ENCODE measurements around the gene MRPL48.

Gene MRPL48

DNA sequence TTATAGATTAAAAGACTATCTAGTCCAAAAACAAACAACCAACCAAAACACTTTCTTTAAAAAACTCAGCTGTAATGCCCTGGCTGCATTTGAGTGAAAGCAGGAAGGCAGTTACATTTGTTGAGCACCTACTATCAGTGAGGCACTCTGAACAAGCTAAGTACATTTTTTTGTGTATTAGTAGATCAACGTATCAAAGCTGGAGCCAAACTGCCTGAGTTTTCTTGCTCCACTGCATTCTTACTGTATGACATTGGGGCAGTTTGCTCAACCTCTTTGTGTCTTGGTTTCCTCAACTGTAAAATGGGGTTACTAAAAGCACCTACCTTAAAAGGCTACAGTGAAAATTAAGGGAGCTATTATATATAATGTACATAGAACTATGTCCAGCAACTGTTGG lies 67.0 kb downstream of the MRPL48 start:
- peak; percentile 25 for DNase-seq (ENCODE audit: low read depth)
- TF ChIP-seq, protein P1, sequence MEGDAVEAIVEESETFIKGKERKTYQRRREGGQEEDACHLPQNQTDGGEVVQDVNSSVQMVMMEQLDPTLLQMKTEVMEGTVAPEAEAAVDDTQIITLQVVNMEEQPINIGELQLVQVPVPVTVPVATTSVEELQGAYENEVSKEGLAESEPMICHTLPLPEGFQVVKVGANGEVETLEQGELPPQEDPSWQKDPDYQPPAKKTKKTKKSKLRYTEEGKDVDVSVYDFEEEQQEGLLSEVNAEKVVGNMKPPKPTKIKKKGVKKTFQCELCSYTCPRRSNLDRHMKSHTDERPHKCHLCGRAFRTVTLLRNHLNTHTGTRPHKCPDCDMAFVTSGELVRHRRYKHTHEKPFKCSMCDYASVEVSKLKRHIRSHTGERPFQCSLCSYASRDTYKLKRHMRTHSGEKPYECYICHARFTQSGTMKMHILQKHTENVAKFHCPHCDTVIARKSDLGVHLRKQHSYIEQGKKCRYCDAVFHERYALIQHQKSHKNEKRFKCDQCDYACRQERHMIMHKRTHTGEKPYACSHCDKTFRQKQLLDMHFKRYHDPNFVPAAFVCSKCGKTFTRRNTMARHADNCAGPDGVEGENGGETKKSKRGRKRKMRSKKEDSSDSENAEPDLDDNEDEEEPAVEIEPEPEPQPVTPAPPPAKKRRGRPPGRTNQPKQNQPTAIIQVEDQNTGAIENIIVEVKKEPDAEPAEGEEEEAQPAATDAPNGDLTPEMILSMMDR (conservative IDR thresholded peaks at IDR 0.05; ENCODE audit: control insufficient read depth, insufficient read depth, low read depth, low read length) = no peak
- H3K4me3 ChIP-seq (ENCODE audit: control insufficient read depth, low read depth, low read length) = no peak overlapping the region

DNA sequence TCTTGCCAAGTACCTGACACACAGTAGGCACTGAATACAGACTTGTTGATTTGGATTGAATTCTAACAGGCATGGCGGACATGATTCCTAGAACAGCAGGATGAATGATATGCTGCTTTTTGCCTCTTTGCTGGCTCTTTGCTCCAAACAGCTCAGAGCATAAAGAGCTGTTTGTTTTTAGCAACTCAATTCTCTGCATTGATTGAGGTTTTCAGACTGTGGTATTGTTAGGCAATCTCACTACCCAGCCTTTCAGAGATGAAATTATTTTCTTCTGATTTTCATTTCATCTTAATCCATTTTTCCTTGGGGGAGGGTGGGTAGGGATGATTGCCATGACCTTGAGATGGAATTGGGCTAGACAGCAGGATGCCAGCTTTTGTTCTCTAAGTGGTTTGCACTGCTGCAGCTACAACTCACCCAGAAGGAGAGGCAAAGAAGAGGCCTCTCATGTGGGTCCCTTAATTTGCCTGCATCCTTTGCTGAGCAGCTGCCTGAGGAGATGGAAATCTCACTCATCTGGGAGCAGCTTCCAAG lies 68.4 kb downstream of the MRPL48 start:
- DNase-seq (ENCODE audit: low read depth) = no peak
- H3K4me3 ChIP-seq (ENCODE audit: control insufficient read depth, low read depth, low read length) = no peak overlapping the region
- TF ChIP-seq, protein P1 (conservative IDR thresholded peaks at IDR 0.05; ENCODE audit: control insufficient read depth, insufficient read depth, low read depth, low read length) = no peak

DNA sequence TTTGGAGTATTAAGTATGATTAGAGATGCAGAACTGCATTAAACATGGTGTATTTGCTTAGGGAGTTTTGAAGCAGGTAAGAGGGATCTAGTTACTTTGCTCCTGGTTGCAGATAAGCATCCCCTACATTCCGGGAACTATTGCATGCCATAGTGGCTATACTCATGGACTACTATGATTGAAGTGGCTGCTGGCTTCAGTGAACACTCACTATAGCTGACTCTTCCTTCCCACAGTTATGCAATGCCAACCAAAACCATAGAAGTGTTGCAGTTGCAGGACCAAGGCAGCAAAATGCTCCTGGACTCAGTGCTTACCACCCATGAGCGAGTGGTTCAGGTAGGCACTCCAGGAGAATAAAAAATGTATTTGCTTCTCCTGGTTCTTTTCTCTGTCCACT lies 72.0 kb downstream of the MRPL48 start:
- no peak overlapping the region for H3K4me3 ChIP-seq (ENCODE audit: control insufficient read depth, low read depth, low read length)
- TF ChIP-seq, protein P1 (conservative IDR thresholded peaks at IDR 0.05; ENCODE audit: control insufficient read depth, insufficient read depth, low read depth, low read length) = no peak
- DNase-seq (ENCODE audit: low read depth) = no peak

DNA sequence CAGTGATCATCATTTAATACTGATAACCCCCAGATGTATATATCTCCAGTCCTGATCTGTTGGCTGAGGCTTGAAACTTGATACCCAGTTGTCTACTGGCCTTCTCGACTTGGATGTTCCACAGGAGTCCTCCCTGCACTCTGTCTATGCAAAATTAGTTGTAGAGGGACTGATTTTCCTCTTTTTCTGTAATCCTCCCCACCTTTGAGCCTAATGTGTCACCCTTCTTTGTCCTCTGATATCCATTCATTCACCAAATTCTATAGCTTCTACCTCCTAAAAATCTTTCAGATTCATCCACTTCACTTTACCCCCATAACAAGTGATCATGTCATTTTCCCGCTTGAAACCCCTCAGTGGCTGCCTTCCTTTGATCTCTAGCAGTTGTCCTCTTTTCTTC lies 72.5 kb downstream of the MRPL48 start:
- no peak overlapping the region for H3K4me3 ChIP-seq (ENCODE audit: control insufficient read depth, low read depth, low read length)
- TF ChIP-seq, protein P1 (conservative IDR thresholded peaks at IDR 0.05; ENCODE audit: control insufficient read depth, insufficient read depth, low read depth, low read length) = no peak
- no peak for DNase-seq (ENCODE audit: low read depth)

DNA sequence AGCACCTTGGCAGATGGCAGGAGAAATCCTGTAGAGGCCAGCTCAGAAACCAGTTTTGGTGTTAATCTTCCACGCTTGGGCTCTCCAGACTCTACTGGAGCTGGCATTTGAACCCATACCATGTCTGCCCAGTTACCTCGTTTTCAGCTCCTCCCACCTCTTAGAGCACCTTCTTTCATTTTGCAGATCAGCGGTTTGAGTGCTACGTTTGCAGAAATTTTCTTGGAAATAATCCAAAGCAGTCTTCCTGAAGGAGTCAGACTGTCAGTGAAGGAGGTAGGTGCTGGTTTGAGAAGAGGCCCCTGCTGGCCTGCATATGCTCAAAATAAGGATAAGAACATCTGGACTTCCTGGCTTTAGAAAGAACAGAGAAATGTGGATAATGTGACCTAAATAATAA lies 75.3 kb downstream of the MRPL48 start:
- no peak for DNase-seq (ENCODE audit: low read depth)
- no peak overlapping the region for H3K4me3 ChIP-seq (ENCODE audit: control insufficient read depth, low read depth, low read length)
- TF ChIP-seq, protein P1 (conservative IDR thresholded peaks at IDR 0.05; ENCODE audit: control insufficient read depth, insufficient read depth, low read depth, low read length) = no peak

DNA sequence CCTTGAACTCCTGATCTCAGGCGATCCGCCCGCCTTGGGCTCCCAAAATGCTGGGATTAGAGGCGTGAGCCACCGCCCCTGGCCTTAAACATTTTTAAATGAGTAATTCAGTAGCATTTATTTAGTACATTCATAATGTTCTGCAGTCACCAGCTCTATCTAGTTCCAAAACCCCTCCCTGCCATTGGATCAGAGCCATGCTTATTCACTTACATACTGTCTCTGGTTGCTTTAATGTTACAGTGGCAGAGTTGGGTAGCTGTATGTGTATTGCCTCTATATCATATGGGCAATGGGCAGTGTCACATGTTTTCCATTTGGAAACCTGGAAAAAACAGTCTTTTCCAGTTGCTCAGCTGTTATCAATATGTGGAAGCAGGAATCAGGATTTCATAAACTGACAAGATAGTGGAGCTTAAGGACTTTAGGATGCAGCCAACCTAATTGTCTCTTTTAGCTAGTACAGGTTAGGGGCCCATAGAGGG lies 78.5 kb downstream of the MRPL48 start:
- TF ChIP-seq, protein P1 (conservative IDR thresholded peaks at IDR 0.05; ENCODE audit: control insufficient read depth, insufficient read depth, low read depth, low read length) = no peak
- DNase-seq (ENCODE audit: low read depth) = peak; percentile 93
- no peak overlapping the region for H3K4me3 ChIP-seq (ENCODE audit: control insufficient read depth, low read depth, low read length)

DNA sequence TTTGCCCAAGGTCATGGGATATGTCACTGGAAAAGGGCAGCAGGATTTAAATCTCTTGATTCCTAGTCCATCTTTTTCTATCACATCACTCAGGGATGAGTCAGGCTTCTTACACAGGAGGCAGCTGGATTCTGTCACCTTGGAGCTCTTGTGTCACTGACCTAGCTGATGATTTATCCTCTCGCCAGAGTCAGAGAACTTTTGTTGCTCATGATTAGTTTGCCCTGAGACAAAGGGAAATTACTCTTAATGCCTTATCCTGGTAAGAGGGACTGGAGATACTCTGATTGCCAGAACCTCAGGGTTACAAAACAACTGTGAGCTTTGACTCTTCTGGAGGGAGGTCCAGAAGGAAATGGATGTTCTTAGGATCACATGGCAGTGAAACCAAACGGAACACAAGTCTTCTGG lies 78.9 kb downstream of the MRPL48 start:
- DNase-seq (ENCODE audit: low read depth) = peak; percentile 98
- TF ChIP-seq, protein P1 (conservative IDR thresholded peaks at IDR 0.05; ENCODE audit: control insufficient read depth, insufficient read depth, low read depth, low read length) = no peak
- H3K4me3 ChIP-seq (ENCODE audit: control insufficient read depth, low read depth, low read length) = no peak overlapping the region
